Measurements from ENCODE around the gene AK6.

Gene AK6

GRCh38 chr5:69331528-69332445 is 37.5 kb downstream of the AK6 start:
- DNase-seq (ENCODE audit: low read depth): peak; percentile 66
- no peak for TF ChIP-seq MYC (IDR thresholded peaks at IDR 0.05; ENCODE audit: low read depth, low read length)
- TF ChIP-seq CTCF (IDR thresholded peaks at IDR 0.05; ENCODE audit: low read depth, low read length): no peak
- TF ChIP-seq MAX (IDR thresholded peaks at IDR 0.05; ENCODE audit: low read depth, low read length): no peak
- no peak for TF ChIP-seq POLR2A (IDR thresholded peaks at IDR 0.05; ENCODE audit: extremely low read depth, insufficient read length)
- peak overlapping the region; percentile 84 for H3K4me3 ChIP-seq (ENCODE audit: low read depth, low read length)

DNA sequence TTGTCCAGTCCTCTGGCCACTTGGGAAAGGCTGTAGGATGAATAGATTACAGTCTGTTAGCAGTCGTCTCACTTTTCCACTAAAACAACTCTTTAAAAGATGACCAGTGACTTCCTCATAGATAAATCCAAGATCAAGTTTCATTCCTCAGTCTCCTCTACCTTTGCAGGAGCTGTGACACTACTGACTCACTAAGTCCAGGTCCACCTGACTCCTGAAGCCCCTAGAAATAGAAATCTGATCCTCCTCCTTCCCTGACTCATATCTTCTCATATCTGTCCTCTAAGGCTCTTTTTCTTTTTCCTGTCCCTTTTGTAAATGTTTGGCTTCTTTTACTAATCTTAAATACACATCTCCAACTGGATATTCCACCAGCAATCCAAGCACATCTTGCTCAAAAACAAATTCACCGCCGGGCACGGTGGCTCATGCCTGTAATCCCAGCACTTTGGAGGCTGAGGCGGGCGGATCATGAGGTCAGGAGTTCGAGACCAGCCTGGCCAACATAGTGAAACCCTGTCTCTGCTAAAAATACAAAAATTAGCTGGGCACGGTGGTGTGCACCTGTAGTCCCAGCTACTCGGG is 39.3 kb downstream of the AK6 start:
- DNase-seq (ENCODE audit: low read depth): no peak
- TF ChIP-seq MAX (IDR thresholded peaks at IDR 0.05; ENCODE audit: low read depth, low read length) (no peak), MYC (IDR thresholded peaks at IDR 0.05; ENCODE audit: low read depth, low read length) (no peak), CTCF (IDR thresholded peaks at IDR 0.05; ENCODE audit: low read depth, low read length) (no peak), POLR2A (IDR thresholded peaks at IDR 0.05; ENCODE audit: extremely low read depth, insufficient read length) (no peak)
- H3K4me3 ChIP-seq (ENCODE audit: low read depth, low read length): no peak overlapping the region

DNA sequence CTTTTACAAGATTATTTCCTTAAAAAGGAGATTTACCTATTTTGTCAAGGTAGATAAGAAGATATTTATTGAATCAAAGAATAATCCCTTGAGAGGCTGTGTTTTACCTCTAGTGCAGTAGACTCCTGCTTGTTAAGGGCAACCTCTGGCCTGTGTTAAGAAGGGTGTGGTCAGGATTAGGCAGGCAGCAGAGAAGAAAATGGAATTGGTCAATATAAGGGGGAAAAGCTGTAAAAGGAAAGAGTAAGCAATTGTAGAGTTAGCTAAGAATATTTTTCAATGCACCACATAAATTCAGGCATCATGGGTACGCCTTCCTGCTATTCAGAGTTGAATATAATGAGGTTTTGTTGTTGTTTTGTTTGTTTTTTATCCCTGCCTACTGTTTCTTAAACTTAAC is 43.0 kb downstream of the AK6 start:
- H3K4me3 ChIP-seq (ENCODE audit: low read depth, low read length): no peak overlapping the region
- TF ChIP-seq MAX (IDR thresholded peaks at IDR 0.05; ENCODE audit: low read depth, low read length) (no peak), CTCF (IDR thresholded peaks at IDR 0.05; ENCODE audit: low read depth, low read length) (no peak), POLR2A (IDR thresholded peaks at IDR 0.05; ENCODE audit: extremely low read depth, insufficient read length) (no peak), MYC (IDR thresholded peaks at IDR 0.05; ENCODE audit: low read depth, low read length) (no peak)
- no peak for DNase-seq (ENCODE audit: low read depth)

GRCh38 chr5:69317391-69317790 is 51.9 kb downstream of the AK6 start:
- no peak for TF ChIP-seq MAX (IDR thresholded peaks at IDR 0.05; ENCODE audit: low read depth, low read length)
- no peak for TF ChIP-seq POLR2A (IDR thresholded peaks at IDR 0.05; ENCODE audit: extremely low read depth, insufficient read length)
- no peak for TF ChIP-seq MYC (IDR thresholded peaks at IDR 0.05; ENCODE audit: low read depth, low read length)
- TF ChIP-seq CTCF (IDR thresholded peaks at IDR 0.05; ENCODE audit: low read depth, low read length): no peak
- DNase-seq (ENCODE audit: low read depth): peak; percentile 37
- H3K4me3 ChIP-seq (ENCODE audit: low read depth, low read length): no peak overlapping the region

DNA sequence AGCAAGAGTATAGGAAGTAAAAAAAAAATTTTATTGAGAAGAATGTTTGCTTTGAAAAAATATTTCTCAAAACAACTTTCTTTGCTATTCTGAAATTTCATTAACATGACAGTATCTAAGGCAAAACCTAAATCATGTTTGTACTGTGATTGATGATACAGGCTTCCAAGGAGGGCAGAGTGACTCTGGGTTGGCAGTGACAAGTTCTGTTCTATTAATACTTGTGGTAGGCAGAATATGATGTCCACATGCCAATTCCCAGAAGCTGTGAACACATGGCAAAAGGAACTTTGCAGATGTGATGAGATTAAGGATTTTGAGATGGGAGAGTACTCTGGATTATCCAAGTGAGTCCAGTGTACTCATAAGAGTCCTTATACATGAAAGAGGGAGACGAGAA is 53.3 kb downstream of the AK6 start:
- no peak for DNase-seq (ENCODE audit: low read depth)
- no peak for TF ChIP-seq POLR2A (IDR thresholded peaks at IDR 0.05; ENCODE audit: extremely low read depth, insufficient read length)
- TF ChIP-seq MAX (IDR thresholded peaks at IDR 0.05; ENCODE audit: low read depth, low read length): no peak
- no peak for TF ChIP-seq MYC (IDR thresholded peaks at IDR 0.05; ENCODE audit: low read depth, low read length)
- no peak for TF ChIP-seq CTCF (IDR thresholded peaks at IDR 0.05; ENCODE audit: low read depth, low read length)
- H3K4me3 ChIP-seq (ENCODE audit: low read depth, low read length): no peak overlapping the region

Measured in NB4 (cell line).